ENCODE measurements around the gene GRM3. TPM values are rescaled to one million over a fixed set of nuclear protein-coding genes. Genes with fewer than 3 reads are reported as not detected.

Gene GRM3
- total RNA-seq, 3 donors from 2014 or later = not detected

- DNase-seq (no peak), ATAC-seq (no peak)
- Histone ChIP-seq H3K4me1 (ENCODE audit: low read depth) (no peaks in the 10 kb centered on the region), H3K9me3 (no peaks in the 10 kb centered on the region), H3K36me3 (ENCODE audit: low read depth) (no peaks in the 10 kb centered on the region), H3K4me3 (no peak overlapping the region)
- no peak for TF ChIP-seq CTCF (IDR thresholded peaks at IDR 0.05)
- intact Hi-C loops (cut with DNase I, micrococcal nuclease) = no loop called here
Measured at GRCh38 chr7:86762129-86762528, 118.4 kb downstream of the GRM3 start.

GRCh38 chr7:86765931-86766330 lies 122.2 kb downstream of the GRM3 start:
- intact Hi-C loops (cut with DNase I, micrococcal nuclease) = no loop called here
- no peak for DNase-seq
- H3K4me1 ChIP-seq (ENCODE audit: low read depth) = no peaks in the 10 kb centered on the region
- no peaks in the 10 kb centered on the region for H3K9me3 ChIP-seq
- H3K4me3 ChIP-seq = no peak overlapping the region
- no peak for ATAC-seq
- H3K36me3 ChIP-seq (ENCODE audit: low read depth) = no peaks in the 10 kb centered on the region
- TF ChIP-seq CTCF (IDR thresholded peaks at IDR 0.05) = no peak

- H3K4me3 ChIP-seq = no peak overlapping the region
- no peak for TF ChIP-seq CTCF (IDR thresholded peaks at IDR 0.05)
- intact Hi-C loops (cut with DNase I, micrococcal nuclease) = no loop called here
- ATAC-seq = no peak
- no peaks in the 10 kb centered on the region for H3K9me3 ChIP-seq
- H3K36me3 ChIP-seq (ENCODE audit: low read depth) = no peaks in the 10 kb centered on the region
- no peaks in the 10 kb centered on the region for H3K4me1 ChIP-seq (ENCODE audit: low read depth)
- DNase-seq = no peak
Measured at GRCh38 chr7:86768394-86768793, 124.7 kb downstream of the GRM3 start.

GRCh38 chr7:86768967-86769760 lies 125.5 kb downstream of the GRM3 start:
- no peak for DNase-seq
- no peak for ATAC-seq
- no peak for TF ChIP-seq CTCF (IDR thresholded peaks at IDR 0.05)
- Histone ChIP-seq H3K36me3 (ENCODE audit: low read depth) (no peaks in the 10 kb centered on the region), H3K9me3 (no peaks in the 10 kb centered on the region), H3K4me3 (no peak overlapping the region), H3K4me1 (ENCODE audit: low read depth) (no peaks in the 10 kb centered on the region)
- intact Hi-C loops (cut with DNase I, micrococcal nuclease) = no loop called here

- ATAC-seq = no peak
- no peak overlapping the region for H3K4me3 ChIP-seq
- no peak for DNase-seq
- no peaks in the 10 kb centered on the region for H3K36me3 ChIP-seq (ENCODE audit: low read depth)
- intact Hi-C loops (cut with DNase I, micrococcal nuclease) = no loop called here
- no peak for TF ChIP-seq CTCF (IDR thresholded peaks at IDR 0.05)
- H3K9me3 ChIP-seq = no peaks in the 10 kb centered on the region
- no peaks in the 10 kb centered on the region for H3K4me1 ChIP-seq (ENCODE audit: low read depth)
Measured at GRCh38 chr7:86773309-86773708, 129.6 kb downstream of the GRM3 start.

All from mucosa of descending colon (tissue), 3 donors.